ENCODE results near the gene PDE2A.

DNA sequence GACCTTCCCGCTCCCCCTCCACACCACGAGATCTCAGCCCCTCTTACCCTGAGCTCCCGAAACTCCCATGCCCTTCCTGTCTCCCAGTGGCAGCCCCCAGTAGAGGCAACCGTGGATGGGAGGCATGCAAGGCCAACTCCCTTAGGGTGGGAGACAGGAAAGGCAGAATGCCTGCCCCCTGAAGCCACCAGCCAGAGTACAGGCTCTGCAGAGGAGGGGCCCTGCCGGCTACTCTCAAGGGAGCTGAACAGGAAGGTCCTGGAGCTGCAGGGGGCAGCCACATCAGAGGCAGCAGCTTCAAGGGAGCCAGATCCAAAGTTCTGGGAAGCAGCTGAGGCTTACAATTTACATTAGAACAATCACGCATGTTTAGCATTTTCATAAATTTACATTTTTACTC lies 38.3 kb downstream of the PDE2A start:
- TF ChIP-seq POLR2A (IDR thresholded peaks at IDR 0.05; ENCODE audit: extremely low read depth, insufficient read length) (no peak), MYC (IDR thresholded peaks at IDR 0.05; ENCODE audit: low read depth, low read length) (no peak)
- TF ChIP-seq, protein P1, sequence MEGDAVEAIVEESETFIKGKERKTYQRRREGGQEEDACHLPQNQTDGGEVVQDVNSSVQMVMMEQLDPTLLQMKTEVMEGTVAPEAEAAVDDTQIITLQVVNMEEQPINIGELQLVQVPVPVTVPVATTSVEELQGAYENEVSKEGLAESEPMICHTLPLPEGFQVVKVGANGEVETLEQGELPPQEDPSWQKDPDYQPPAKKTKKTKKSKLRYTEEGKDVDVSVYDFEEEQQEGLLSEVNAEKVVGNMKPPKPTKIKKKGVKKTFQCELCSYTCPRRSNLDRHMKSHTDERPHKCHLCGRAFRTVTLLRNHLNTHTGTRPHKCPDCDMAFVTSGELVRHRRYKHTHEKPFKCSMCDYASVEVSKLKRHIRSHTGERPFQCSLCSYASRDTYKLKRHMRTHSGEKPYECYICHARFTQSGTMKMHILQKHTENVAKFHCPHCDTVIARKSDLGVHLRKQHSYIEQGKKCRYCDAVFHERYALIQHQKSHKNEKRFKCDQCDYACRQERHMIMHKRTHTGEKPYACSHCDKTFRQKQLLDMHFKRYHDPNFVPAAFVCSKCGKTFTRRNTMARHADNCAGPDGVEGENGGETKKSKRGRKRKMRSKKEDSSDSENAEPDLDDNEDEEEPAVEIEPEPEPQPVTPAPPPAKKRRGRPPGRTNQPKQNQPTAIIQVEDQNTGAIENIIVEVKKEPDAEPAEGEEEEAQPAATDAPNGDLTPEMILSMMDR (IDR thresholded peaks at IDR 0.05; ENCODE audit: low read depth, low read length): no peak
- TF ChIP-seq, protein P2, sequence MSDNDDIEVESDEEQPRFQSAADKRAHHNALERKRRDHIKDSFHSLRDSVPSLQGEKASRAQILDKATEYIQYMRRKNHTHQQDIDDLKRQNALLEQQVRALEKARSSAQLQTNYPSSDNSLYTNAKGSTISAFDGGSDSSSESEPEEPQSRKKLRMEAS (IDR thresholded peaks at IDR 0.05; ENCODE audit: low read depth, low read length): no peak
